Left cardiac atrium (tissue), 4 donors: ENCODE measurements around the gene NPDC1. TPM values are rescaled to one million over a fixed set of nuclear protein-coding genes. Genes with fewer than 3 reads are reported as not detected.

Experiments used
- ATAC-seq, 2 donors: fragments of 200-7000 bp; cut with Tn5 transposase; one replicate each; pipeline ENCODE4 v1.9.1; 2020; ENCODE audit warnings: mild to moderate bottlenecking in 2 of 2, moderate library complexity in 2 of 2
- DNase-seq: peaks from one replicate; pipeline ENCODE4 v3.0.0-alpha.2; 2020
- intact Hi-C, 2 donors: fragments of 100-400 bp; cut with DNase I; formaldehyde crosslinking; loops; one replicate each; pipeline versions ENCODE4 v1.14.1 to v1.15.1; 2022 to 2023
- total RNA-seq, 2 donors: library from RNA; stranded (reverse); fragmentation: NEBNext Ultra II Directional; extraction: Animal tissue kit (Norgen Biotek cat#: 25700); gene quantifications; one replicate each; pipeline ENCODE4 v1.2.1, GENCODE V29; 2021
- donor health status: DM: no; HTN: yes; CAD: no.
- donor health status: DM: no; HTN: yes; CAD: no; lungs with severe emphysema.
- donor health status: DM: yes; HTN: yes; CAD: no.
- donor health status: Dilated cardiomyopathy.

Gene NPDC1
- total RNA-seq, 2 donors from 2014 or later, result 75.4 to 87.3 TPM

- intact Hi-C loops, result no loop called here
- DNase-seq (peak; percentile 83), ATAC-seq (peak; percentile 79 to 82)
Measured at GRCh38 chr9:137077010-137077747, 31.2 kb upstream of the NPDC1 start, which contains the start of gene UAP1L1. Gene UAP1L1, plus strand, starts transcription at chr9:137077517. Its CDS starts 16 bp downstream, at chr9:137077533.

GRCh38 chr9:137076636-137077009 is 30.6 kb upstream of the NPDC1 start:
- intact Hi-C loops, result no loop called here
- peak in 1 of 2 donors; percentile 4 for ATAC-seq
- no peak for DNase-seq

- intact Hi-C loops, result no loop called here
- no peak for DNase-seq
- no peak for ATAC-seq
Measured at GRCh38 chr9:137075275-137075775, 29.3 kb upstream of the NPDC1 start.

- intact Hi-C loops, result no loop called here
- DNase-seq (peak; percentile 20), ATAC-seq (no peak)
Measured at GRCh38 chr9:137074657-137075274, 28.8 kb upstream of the NPDC1 start.

GRCh38 chr9:137073992-137074399 is 28.0 kb upstream of the NPDC1 start:
- ATAC-seq, result no peak
- intact Hi-C loops, result no loop called here
- no peak for DNase-seq

- no peak for ATAC-seq
- intact Hi-C loops, result no loop called here
- no peak for DNase-seq
Measured at GRCh38 chr9:137071282-137071681, 25.3 kb upstream of the NPDC1 start.

- intact Hi-C loops, result no loop called here
- ATAC-seq (peak; percentile 23 to 31), DNase-seq (no peak)
Measured at GRCh38 chr9:137070906-137071275, 24.9 kb upstream of the NPDC1 start.

GRCh38 chr9:137070201-137070905 is 24.4 kb upstream of the NPDC1 start, which contains the start of gene SAPCD2:
Gene SAPCD2, minus strand, starts transcription at chr9:137070557. Its CDS starts 97 bp downstream, at chr9:137070460.
- intact Hi-C loops, result no loop called here
- ATAC-seq (peak; percentile 93 to 97), DNase-seq (peak; percentile 91)

GRCh38 chr9:137069508-137070091 is 23.6 kb upstream of the NPDC1 start:
- DNase-seq (no peak), ATAC-seq (no peak)
- intact Hi-C loops, result loop anchor here in 1 of 2 donors (10.0 kb wide), 1 partner anchor 285 kb away; no protein-coding TSS in a partner anchor

GRCh38 chr9:137068539-137069507 is 22.8 kb upstream of the NPDC1 start:
- ATAC-seq (no peak), DNase-seq (no peak)
- intact Hi-C loops, result loop anchor here in 1 of 2 donors (10.0 kb wide), 1 partner anchor 284 kb away; no protein-coding TSS in a partner anchor

GRCh38 chr9:137067860-137068538 is 22.0 kb upstream of the NPDC1 start:
- intact Hi-C loops, result loop anchor here in 1 of 2 donors (10.0 kb wide), 1 partner anchor 283 kb away; no protein-coding TSS in a partner anchor
- ATAC-seq (peak; percentile 37 to 42), DNase-seq (peak; percentile 74)

GRCh38 chr9:137066096-137066861 is 20.3 kb upstream of the NPDC1 start:
- intact Hi-C loops, result loop anchor here in 1 of 2 donors (10.0 kb wide), 1 partner anchor 281 kb away; no protein-coding TSS in a partner anchor
- no peak for ATAC-seq
- no peak for DNase-seq

- ATAC-seq (no peak), DNase-seq (no peak)
- intact Hi-C loops, result loop anchor here in 1 of 2 donors (10.0 kb wide), 1 partner anchor 281 kb away; no protein-coding TSS in a partner anchor
Measured at GRCh38 chr9:137065336-137065967, 19.5 kb upstream of the NPDC1 start.

- intact Hi-C loops, result loop anchor here (1.0 to 10.0 kb wide), 2 partner anchors 18 to 280 kb away; no protein-coding TSS in a partner anchor
- ATAC-seq, result no peak
- DNase-seq, result no peak
Measured at GRCh38 chr9:137064880-137065164, 18.8 kb upstream of the NPDC1 start.

- intact Hi-C loops, result loop anchor here (1.0 to 10.0 kb wide), 2 partner anchors 17 to 279 kb away; no protein-coding TSS in a partner anchor
- DNase-seq (peak; percentile 73), ATAC-seq (peak; percentile 69 to 78)
Measured at GRCh38 chr9:137064027-137064879, 18.3 kb upstream of the NPDC1 start.
